NCI-H510A (cell line): ENCODE results near the gene CLDN14.

ENCODE experiments used
- DNase-seq: peaks from one replicate; lab custom pipeline; 2025; lab: John Stamatoyannopoulos, UW

CLDN14 gene

GRCh38 chr21:36471254-36471723, 8.6 kb downstream of the CLDN14 start:
- no peak for DNase-seq

DNA sequence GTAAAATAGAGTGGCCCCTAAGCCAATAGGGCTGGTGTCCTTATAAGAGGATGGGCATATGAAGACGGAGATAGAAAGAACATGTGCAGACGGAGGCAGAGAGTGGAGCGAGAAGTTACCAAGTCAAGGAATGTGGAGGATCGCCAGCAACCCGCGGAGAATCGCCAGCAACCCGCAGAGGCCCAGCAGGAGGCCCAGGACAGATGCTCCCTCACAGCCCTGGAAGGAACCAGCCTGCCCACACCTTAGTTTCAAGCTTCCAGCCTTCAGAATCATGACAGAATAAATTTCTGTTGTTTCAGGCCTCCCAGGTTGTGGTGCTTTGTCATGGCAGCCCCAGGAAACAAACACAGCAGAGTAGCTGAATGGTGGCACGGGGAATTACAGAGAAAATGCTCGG, 9.6 kb downstream of the CLDN14 start:
- DNase-seq: no peak

DNA sequence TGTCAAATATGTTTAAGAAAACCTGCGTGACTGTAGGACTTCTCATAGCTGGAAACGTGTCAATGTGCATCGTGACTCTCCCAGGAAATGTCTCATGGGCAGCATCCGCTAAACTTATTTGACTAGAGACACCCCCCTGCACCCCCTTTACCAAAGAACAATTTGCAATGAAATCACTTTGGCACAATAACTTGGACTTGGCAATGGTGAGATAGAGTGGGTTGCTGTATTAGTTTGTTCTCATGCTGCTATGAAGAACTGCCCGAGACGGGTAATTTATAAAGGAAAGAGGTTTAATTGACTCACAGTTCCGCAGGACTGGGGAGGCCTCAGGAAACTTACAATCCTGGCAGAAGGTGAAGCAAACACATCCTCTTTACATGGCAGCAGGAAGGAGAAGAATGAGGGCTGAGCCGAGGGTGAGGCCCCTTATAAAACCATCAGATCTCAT, 13.8 kb downstream of the CLDN14 start:
- DNase-seq: no peak

GRCh38 chr21:36465478-36465877, 14.4 kb downstream of the CLDN14 start:
- no peak for DNase-seq

GRCh38 chr21:36464590-36464989, 15.3 kb downstream of the CLDN14 start:
- DNase-seq: no peak

DNA sequence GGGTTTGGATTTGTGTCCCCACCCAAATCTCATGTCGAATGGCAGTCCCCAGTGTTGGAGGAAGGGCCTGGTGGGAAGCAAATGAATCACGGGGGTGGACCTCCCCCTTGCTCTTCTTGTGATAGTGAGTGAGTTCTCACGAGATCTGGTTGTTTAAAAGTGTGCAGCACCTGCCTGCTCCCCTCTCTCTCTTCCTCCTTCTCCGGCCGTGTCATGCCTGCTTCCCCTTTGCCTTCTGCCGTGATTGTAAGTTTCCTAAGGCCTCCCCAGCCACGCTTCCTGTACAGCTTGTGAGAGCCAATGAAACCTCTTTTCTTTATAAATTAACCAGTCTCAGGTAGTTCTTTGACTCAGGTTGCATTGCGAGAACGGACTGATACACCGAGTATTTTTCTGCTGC, 15.9 kb downstream of the CLDN14 start:
- no peak for DNase-seq

GRCh38 chr21:36463204-36463603, 16.7 kb downstream of the CLDN14 start:
- DNase-seq: no peak

DNA sequence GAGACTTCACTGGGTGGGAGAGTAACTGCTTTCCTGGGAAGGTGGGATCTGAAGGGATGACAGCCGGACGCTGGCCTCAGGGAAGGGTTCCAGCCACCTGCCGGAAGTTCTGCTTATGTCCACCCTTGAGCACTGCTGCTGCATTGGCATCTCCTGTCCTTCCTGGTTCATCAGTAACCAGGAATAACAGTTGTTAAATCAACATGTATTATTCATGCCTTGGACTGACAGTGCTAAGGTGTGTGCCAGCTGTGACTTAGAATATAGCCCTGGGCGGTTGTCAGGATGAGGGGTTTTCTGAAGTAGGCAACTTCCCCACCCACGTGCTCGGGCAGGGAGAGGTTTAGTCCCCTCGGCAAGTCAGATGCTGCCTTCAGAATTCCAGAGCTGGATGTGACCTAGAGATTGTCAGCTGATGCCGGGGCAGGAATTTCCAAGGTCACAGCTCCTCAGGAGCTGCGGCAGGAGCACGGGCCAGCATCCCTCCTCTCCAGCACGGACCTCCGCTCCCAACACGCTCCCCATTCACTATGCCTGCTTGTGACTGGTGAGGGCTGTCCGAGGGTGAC, 17.9 kb downstream of the CLDN14 start:
- no peak for DNase-seq

DNA sequence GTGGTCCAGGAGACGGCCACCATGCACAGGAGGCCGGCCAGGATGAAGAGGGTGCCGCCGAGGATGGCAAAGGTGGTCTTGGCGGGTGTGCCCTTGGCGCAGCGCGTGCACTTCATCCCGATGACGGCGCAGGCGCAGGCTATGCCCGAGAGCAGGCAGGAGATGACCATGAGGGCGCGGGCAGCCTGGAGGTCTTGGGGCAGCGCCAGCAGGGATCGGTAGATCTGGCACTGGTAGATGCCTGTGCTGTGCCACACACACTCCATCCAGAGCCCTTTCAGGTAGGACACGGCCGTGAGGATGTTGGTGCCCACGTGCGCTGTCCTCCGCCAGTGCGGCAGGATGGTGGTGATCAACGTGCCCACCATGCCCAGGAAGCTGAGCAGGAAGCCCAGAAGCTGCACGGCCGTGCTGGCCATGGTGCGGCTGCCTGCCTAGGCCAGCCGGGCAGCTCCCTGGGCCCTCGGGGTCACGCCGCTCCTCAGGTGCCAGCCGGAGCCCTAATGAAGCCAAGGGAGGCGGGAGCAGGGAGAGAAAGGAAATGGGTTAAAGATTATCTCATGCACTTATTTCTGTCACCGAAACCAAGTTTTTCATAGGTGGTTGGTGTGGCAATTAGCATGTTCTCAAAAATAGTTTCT, 18.5 kb downstream of the CLDN14 start:
- DNase-seq: no peak

DNA sequence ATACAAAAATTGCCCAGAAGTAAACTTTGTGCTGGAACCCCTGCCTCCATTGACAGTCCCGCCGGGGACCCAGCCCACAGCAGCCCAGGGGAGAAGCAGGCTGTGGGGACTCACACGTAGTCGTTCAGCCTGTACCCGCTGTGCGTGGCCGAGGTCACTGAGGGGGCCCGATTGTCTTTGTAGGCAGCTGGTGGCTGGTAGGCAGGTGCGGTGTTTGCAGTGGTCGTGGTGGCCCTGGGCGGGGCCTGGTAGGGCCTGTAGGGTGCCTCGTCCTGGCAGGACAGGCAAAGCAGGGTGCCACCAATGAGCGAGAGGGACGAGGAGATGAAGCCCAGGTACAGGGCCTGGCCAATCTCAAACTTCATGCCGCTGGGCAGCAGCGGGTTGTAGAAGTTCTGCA, 19.1 kb downstream of the CLDN14 start:
- no peak for DNase-seq

- DNase-seq: no peak
Observed at GRCh38 chr21:36459098-36459497, 20.8 kb downstream of the CLDN14 start.

GRCh38 chr21:36456729-36457414, 23.1 kb downstream of the CLDN14 start:
- no peak for DNase-seq

GRCh38 chr21:36454706-36455105, 25.2 kb downstream of the CLDN14 start:
- DNase-seq: no peak

DNA sequence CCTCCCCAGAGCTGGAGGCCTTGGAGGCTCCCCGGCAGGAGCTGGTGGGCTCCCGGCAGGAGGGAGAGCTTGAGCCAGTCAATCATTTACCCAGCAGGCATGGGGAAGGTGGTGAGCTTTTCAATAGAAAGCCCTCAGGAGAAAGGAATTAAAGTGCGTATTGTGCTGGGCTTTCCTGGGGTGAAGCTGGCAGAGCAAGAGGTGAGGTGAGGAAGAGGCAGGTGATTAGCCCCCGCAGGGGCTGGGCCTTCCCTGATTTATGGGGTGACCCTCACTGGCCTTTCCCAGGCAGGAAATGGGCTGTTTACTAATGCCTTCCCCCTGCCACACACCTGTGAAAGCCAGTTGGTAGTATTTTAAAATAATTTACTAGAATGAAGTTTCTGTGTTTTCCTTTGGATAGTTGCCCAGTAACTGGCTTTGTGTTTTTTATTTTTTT, 25.8 kb downstream of the CLDN14 start:
- no peak for DNase-seq

GRCh38 chr21:36452281-36452825, 27.6 kb downstream of the CLDN14 start:
- no peak for DNase-seq

DNA sequence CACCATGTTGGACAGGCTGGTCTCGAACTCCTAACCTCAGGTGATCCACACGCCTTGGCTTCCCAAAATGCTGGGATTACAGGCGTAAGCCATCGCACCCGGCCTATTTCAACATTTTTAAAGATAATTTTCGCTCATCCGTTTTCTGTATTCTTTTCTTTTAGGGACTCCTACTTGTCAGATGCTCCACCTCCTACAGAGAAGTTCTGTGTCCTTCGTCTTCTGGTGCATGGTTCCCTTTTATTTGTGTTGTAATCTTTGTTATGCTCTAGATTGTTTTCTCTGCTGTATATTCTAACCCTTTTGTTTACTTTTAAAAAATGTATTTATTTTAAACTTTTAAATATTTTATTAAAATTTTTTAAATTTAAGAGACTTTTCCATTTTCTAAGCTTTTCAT, 28.4 kb downstream of the CLDN14 start:
- DNase-seq: no peak

DNA sequence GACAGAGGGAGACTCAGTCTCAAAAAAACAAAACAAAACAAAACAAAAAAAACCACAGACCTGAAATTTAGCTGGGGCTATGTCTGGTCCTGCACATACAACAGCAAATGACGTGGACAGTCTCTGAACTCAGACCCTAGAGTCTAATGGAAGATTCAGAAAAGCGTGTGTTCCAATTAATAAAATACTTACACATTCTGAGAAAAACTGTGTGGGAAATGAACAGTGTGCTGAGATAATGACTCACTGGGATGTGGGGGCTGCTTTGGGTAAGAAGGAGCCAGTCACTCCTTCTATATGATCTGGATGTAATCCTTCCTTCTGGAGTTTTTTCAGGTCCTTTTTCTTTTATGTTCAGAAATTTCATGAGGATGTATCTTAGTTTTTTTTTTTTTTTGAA, 29.4 kb downstream of the CLDN14 start:
- no peak for DNase-seq

DNA sequence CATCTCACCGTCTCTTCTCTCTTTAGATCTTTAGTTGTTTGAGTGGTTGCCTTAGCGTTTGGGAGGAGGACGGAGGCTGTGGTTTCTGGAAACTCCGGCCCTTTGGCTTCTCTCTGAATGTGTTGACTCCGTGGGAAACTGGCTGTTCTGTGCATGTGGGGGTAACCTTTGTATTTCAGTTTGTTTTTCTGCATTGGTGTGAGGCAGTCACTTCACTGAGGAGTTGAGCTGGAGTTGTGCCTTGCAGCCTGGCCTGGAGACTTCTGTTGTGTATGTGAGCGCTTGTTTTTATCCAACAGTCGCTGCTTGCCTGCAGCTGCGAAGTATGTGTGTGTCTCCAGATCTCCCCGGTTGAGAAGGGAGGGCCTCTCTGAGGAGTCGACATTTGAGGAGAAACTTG, 33.6 kb downstream of the CLDN14 start:
- no peak for DNase-seq

DNA sequence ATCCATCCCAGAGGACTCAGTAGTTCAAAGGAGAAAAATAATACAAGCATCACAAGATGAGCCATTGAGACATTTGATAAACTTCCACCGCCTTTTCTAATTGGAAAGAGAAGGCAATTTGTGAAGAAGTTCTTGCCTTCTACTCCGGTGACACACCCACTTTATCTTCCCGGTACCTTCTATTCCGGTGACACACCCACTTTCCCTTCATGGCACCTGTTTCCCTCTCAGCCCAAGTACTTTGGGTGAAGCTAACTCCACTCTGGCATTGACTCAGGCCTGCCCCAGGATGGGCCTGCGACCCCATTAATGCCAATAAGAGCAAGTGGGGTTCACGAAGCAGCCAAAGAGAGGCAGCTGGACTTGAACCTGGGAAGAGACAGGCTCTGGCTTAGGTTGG, 38.2 kb downstream of the CLDN14 start:
- DNase-seq: no peak

GRCh38 chr21:36437745-36438128, 42.2 kb downstream of the CLDN14 start:
- no peak for DNase-seq

GRCh38 chr21:36436829-36437744, 42.8 kb downstream of the CLDN14 start:
- no peak for DNase-seq

DNA sequence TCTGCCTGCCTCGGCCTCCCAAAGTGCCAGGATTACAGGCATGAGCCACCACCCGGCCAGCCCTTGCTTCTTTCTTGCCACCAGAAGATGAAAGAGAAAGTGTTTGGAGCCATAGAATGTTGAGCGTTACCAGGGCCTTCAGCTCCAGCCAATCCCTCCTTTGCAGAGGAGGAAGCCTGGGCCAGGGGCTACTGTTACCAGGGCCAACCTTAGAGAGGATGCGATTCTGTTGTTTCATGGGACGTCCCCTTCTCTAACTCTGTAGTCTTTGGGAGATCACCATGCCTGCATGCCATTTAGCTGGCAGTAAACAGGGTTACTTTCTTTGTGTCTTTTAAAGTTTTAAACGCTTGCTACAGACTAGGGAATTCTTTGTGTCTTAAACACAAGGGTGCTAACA, 45.8 kb downstream of the CLDN14 start:
- no peak for DNase-seq
